ENCODE results near the gene PRDM16.

PRDM16 gene

GRCh38 chr1:3250624-3251023, 181.6 kb downstream of the PRDM16 start:
- DNase-seq: no peak

GRCh38 chr1:3251099-3251806, 182.2 kb downstream of the PRDM16 start:
- no peak for DNase-seq

GRCh38 chr1:3251807-3252428, 182.9 kb downstream of the PRDM16 start:
- DNase-seq: no peak

GRCh38 chr1:3255680-3256079, 186.7 kb downstream of the PRDM16 start:
- DNase-seq: no peak

GRCh38 chr1:3257788-3258187, 188.8 kb downstream of the PRDM16 start:
- no peak for DNase-seq

- no peak for DNase-seq
These were observed 189.5 kb downstream of the PRDM16 start for GRCh38 chr1:3258386-3259003.

- DNase-seq: no peak
These were observed 190.0 kb downstream of the PRDM16 start for GRCh38 chr1:3259020-3259419.

- DNase-seq: no peak
These were observed 192.3 kb downstream of the PRDM16 start for GRCh38 chr1:3261007-3261968.

GRCh38 chr1:3261969-3262579, 193.1 kb downstream of the PRDM16 start:
- DNase-seq: no peak

- no peak for DNase-seq
These were observed 193.8 kb downstream of the PRDM16 start for GRCh38 chr1:3262681-3263286.

GRCh38 chr1:3263790-3264189, 194.8 kb downstream of the PRDM16 start:
- DNase-seq: no peak

- DNase-seq: no peak
These were observed 195.5 kb downstream of the PRDM16 start for GRCh38 chr1:3264456-3264855.

- DNase-seq: no peak
These were observed 197.1 kb downstream of the PRDM16 start for GRCh38 chr1:3265835-3266805.

- DNase-seq: no peak
These were observed 198.0 kb downstream of the PRDM16 start for GRCh38 chr1:3266870-3267549.

- DNase-seq: no peak
These were observed 198.7 kb downstream of the PRDM16 start for GRCh38 chr1:3267550-3268270.

- DNase-seq: no peak
These were observed 199.3 kb downstream of the PRDM16 start for GRCh38 chr1:3268281-3268680.

- DNase-seq: no peak
These were observed 201.6 kb downstream of the PRDM16 start for GRCh38 chr1:3270403-3271245.

- DNase-seq: no peak
These were observed 202.9 kb downstream of the PRDM16 start for GRCh38 chr1:3271866-3272265.
